CD4-positive, alpha-beta T cell treated with Interleukin-6 at 100 ng/mL for 8 hours (primary cell): ENCODE results near the gene IQSEC1.

Experiments
- DNase-seq: peaks from one replicate; pipeline ENCODE4 v3.0.0-alpha.2; 2020; ENCODE audit warnings: mixed read lengths, low spot score

IQSEC1 gene

GRCh38 chr3:13073326-13074005, at the start of gene IQSEC1:
Gene IQSEC1 (minus strand): TSS chr3:13073429. CDS start chr3:13073014, 415 bp downstream.
- DNase-seq: peak; percentile 66

GRCh38 chr3:13122081-13123012, 49.1 kb upstream of the IQSEC1 start:
- no peak for DNase-seq

GRCh38 chr3:13121553-13122001, 48.3 kb upstream of the IQSEC1 start:
- no peak for DNase-seq

GRCh38 chr3:13120928-13121552, 47.8 kb upstream of the IQSEC1 start:
- no peak for DNase-seq

- DNase-seq: no peak
Observed at GRCh38 chr3:13120289-13120927, 47.2 kb upstream of the IQSEC1 start.

- DNase-seq: no peak
Observed at GRCh38 chr3:13119471-13120220, 46.4 kb upstream of the IQSEC1 start.

DNA sequence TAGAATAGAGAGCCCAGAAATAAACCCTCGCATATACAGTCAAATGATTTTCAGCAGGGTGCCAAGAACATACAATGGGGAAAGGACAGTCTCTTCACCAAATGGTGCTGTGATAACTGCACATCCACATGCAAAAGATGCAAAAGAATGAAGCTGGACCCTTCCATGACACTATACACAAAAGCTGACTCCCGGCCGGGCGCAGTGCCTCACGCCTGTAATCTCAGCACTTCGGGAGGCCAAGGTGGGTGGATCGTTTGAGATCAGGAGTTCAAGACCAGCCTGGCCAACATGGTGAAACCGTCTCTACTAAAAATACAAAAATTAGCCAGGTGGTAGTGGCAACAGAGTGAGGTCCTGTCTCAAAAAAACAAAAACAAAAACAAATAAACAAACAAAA, 43.2 kb upstream of the IQSEC1 start:
- DNase-seq: no peak

DNA sequence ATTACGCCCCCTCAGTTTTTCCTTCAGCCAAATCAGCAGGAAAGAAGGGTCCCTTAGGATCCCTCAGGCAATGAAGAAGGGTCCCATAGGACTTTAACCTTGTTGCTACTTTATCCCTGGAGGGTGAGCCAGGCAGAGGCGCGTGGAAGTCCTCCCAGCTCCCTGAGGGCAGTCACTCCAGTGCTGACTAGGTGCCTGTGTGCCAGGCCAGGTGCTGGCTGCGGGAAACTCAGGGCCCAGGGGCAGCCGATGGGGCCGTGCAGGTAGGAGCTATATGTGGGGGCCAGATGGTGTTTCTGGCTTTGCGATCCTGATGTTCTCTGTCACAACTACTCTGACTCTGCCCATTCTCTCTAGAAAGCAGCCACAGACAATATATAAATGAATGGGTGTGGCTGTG, 42.8 kb upstream of the IQSEC1 start:
- DNase-seq: no peak

DNA sequence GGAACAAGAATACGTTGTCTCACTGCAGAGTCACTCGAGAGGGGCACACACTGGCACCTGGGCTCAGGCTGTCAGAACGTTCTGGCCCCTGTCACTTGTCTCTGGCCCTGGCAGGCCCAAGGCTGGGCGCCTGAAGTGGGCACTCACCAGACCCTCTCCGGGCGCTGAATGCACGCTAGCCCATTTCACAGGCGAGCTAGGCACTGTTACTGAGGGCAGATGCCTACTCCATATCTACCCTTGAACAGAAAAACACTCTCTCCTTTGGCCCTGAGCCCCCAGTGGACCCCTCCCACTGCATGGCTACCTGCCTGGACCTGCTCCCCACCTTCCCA, 42.3 kb upstream of the IQSEC1 start:
- no peak for DNase-seq

GRCh38 chr3:13114811-13115575, 41.8 kb upstream of the IQSEC1 start:
- DNase-seq: no peak

DNA sequence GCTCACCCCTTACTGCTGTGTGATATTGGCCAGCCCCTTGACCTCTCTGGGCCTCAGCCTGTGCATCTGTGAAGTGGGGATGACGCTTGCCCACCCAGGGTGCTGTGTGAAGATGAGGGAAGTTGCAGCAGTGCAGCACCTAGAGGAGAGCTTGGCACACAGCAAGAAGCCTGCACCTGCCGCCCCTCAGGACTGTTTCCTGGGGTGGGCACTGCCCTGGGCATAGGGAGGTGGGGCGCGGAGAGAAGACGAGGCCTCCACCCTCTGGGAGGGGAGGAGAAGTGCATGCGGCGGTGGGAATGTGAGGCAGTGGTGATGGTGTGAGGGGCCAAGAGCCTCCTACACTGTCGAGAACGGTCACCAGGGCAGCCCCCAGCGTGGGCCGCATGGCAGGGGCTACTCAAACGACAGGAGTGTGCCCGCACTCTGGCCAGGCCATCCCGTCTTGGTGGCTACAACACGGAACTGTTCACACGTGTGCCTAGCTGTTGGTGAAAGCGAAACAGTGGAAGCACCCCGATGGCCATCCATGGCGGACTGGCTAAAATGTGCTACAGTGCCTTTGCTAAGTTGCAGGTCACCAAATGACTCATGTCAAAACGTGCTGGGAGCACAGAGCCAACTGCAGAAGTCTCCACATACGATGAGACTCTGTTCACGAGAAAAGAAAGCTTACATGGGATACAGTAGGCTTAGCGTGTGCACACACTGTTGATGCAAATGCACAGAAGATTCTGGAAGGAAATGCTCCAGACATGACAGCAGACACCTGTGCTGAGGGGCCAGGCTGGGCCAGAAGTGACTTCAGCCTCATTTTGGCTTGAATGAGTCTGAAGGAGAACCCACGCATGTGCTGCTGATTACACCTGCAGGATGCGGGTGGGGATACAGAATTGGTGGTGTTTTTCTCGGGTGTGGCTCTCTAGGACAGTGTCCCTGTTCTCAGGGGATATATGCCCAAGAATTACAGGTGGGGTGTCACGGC, 40.4 kb upstream of the IQSEC1 start:
- no peak for DNase-seq

GRCh38 chr3:13112521-13113345, 39.5 kb upstream of the IQSEC1 start:
- no peak for DNase-seq

DNA sequence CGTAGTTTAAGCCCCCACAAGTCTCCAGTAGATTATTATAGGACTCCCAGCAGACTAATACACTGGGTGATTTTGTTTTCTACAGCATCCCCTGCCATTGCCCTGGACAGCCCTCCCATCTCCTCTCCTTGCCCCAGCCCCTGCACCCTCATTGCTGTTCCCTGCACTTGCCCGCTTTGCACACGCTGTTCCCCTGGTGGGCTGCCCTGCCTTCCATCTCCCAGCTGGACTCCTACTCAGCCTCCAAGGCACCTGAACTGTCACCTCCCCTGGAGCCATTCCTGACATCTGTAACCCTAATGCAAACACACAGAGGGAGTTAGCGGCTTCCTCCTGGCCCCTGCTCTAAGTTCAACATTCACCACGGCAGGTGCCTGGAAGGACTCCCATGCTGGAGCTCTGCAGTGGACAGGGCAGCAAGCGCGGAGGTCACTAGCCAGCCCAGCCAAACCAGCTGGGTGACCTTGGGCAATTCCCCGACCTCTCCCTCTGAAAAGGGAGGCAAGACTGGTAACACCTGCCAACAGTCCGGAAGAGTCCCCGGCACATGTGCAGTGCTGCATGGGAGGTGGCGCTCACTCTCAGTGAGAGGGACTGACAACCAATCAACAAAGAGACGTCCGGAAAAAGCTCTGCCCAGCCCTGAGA, 38.8 kb upstream of the IQSEC1 start:
- no peak for DNase-seq

DNA sequence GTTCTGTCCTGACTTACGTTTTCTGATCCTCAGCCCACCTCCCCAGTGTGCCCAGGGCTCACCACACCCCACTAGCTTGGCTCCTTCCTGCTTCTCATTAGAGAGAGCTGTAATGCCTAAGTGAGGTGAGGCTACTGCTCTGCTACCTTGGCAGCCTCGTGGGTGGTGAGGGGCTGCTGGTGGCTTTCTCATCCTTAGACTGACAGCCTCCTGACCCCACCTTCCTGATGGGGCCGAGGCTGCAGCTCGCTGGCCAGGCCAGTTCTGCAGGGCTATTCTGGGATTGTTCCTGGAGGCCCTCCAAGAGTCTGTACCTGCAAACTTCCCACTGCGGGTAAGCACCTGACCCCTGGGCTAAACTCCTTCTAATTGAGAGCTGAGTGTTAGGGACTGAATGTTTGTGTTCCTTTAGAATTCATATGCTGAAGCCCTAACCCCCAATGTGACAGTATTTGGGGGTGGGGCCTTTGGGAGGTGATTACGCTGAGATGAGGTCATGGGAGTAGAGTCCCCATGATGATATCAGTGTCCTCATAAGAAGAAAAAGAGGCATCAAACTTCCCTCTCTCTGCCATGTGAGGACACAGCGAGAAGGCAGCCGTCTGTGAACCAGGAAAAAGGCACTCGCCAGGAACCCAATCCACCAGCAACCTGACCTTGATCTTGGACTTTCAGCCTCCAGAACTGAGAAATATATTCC, 38.1 kb upstream of the IQSEC1 start:
- no peak for DNase-seq

DNA sequence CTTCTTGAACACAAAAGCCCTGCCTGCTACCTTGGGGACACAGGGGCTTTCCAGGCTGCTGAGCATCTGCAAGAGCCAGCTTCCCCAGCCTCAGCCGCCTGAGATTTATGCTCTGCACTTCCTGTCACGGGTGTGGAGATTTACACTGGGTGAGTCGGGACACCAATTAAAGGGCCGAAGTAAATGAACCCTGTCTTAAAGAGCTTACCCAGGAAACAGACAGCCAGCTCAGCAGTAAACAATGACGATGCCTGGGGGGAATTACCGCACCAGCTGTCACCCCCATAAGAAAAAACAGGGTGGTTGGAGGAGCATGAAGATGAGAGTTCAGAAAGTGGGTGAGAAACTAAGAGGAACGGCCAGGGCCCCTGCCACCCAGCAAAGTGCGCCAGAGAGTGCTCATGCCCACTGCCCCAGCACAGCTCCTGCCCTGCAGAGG, 37.5 kb upstream of the IQSEC1 start:
- peak; percentile 30 for DNase-seq

DNA sequence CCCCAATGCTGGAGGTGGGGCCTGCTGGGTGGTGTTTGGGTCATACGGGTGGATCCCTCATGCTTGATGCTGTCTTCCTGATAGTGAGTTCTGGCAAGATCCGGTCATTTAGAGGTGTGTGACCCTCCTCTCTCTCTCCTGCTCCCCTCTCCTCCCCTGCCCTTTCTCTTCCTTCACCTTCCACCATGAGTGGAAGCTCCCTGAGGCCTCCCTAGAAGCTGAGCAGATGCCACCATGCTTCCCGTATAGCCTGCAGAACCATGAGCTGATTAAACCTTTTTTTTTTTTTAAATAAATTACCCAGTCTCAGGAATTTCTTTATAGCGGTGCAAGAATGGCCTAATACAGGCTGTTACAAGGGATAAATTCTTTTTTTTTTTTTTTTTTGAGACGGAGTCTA, 36.3 kb upstream of the IQSEC1 start:
- DNase-seq: no peak

- no peak for DNase-seq
Observed at GRCh38 chr3:13108861-13109260, 35.6 kb upstream of the IQSEC1 start.

- no peak for DNase-seq
Observed at GRCh38 chr3:13107661-13108060, 34.4 kb upstream of the IQSEC1 start.
